Endothelial cell of umbilical vein (primary cell): Measurements from ENCODE around the gene TSEN15. TPM values are rescaled to one million over a fixed set of nuclear protein-coding genes. Genes with fewer than 3 reads are reported as not detected.

ENCODE experiments used
- BruUV-seq: library from RNA; stranded (reverse); fragments of 400-500 nt; replicated peaks from 2 replicates; lab custom pipeline; 2021; lab: Mats Ljungman, UMichigan
- CTCF ChIA-PET: fragments of 300-600, 350-600 bp; sonication (Branson Sonifier 250); formaldehyde crosslinking; loops from one replicate; lab custom pipeline; 2021; ENCODE audit warnings: antibody characterized with exemption, inconsistent platforms; lab: Charles Lee
- POLR2A ChIA-PET: fragments of 300-600, 350-600 bp; sonication (Branson Sonifier 250); formaldehyde crosslinking; loops from one replicate; lab custom pipeline; 2021; ENCODE audit warnings: antibody characterized with exemption, inconsistent platforms; lab: Charles Lee
- DNase-seq: peaks from one replicate; pipeline ENCODE4 v3.0.0-alpha.2; 2011; ENCODE audit warnings: low read depth, low spot score
- FAIRE-seq: peaks from 2 replicates; lab custom pipeline; 2011; peaks lifted over from hg19 to GRCh38; lab: Jason Lieb, UNC
- H2AFZ ChIP-seq: 2 replicates; pipeline ENCODE4 v1.6.0; 2012; ENCODE audit warnings: low read depth, low read length, control low read depth, inconsistent platforms
- H3K27ac ChIP-seq: 2 replicates; pipeline ENCODE4 v1.5.1; 2011; ENCODE audit warnings: low read depth, mild to moderate bottlenecking, control low read depth, low read length, moderate library complexity; ENCODE audit not compliant: insufficient read depth
- H3K27me3 ChIP-seq, 2 experiments: 2 replicates each; pipeline versions ENCODE4 v1.6.0 to v1.6.1; 2011; ENCODE audit warnings: low read length in 2 of 2, mixed read lengths in 1 of 2; ENCODE audit not compliant: control insufficient read depth in 2 of 2, insufficient read depth in 2 of 2
- H3K36me3 ChIP-seq, 2 experiments: 2 replicates in 1 of 2; 3 replicates in 1 of 2; pipeline ENCODE4 v1.5.1; 2011; ENCODE audit warnings: low read length in 2 of 2, mild to moderate bottlenecking in 1 of 2, moderate library complexity in 1 of 2; ENCODE audit not compliant: control insufficient read depth in 2 of 2, insufficient read depth in 2 of 2; ENCODE audit errors: extremely low read depth in 1 of 2
- H3K4me1 ChIP-seq: 3 replicates; pipeline ENCODE4 v1.5.1; 2011; ENCODE audit warnings: mild to moderate bottlenecking, low read length; ENCODE audit not compliant: control insufficient read depth, insufficient read depth; ENCODE audit errors: extremely low read depth
- H3K4me2 ChIP-seq: 2 replicates; pipeline ENCODE4 v1.6.1; 2011; ENCODE audit warnings: low read length, control low read depth, mixed read lengths; ENCODE audit not compliant: insufficient read depth
- H3K4me3 ChIP-seq, 3 experiments: fragments of 200-600 bp in 1 of 3; sonication (generic), shearing (Covaris generic) in 1 of 3; replicated peaks in 1 of 3; 2 replicates each; pipeline ENCODE4 v1.5.1; 2011 to 2016; ENCODE audit warnings: control low read depth in 3 of 3, low read length in 3 of 3, mild to moderate bottlenecking in 2 of 3, inconsistent platforms in 1 of 3, low read depth in 1 of 3, moderate library complexity in 1 of 3; ENCODE audit not compliant: insufficient read depth in 1 of 3
- H3K79me2 ChIP-seq: 2 replicates; pipeline ENCODE4 v1.6.0; 2012; ENCODE audit warnings: low read length, inconsistent platforms; ENCODE audit not compliant: control insufficient read depth, insufficient read depth
- H3K9ac ChIP-seq: replicated peaks from 2 replicates; pipeline ENCODE3; 2011; ENCODE audit warnings: low read length, control low read depth; ENCODE audit not compliant: insufficient read depth; ENCODE audit errors: extremely low read depth
- H3K9me1 ChIP-seq: replicated peaks from 3 replicates; pipeline ENCODE4 v1.6.0; 2011; ENCODE audit warnings: mild to moderate bottlenecking, low read length; ENCODE audit not compliant: control insufficient read depth, insufficient read depth; ENCODE audit errors: extremely low read depth
- H3K9me3 ChIP-seq: replicated peaks from 2 replicates; pipeline ENCODE4 v1.5.1; 2012; ENCODE audit warnings: low read length, inconsistent platforms; ENCODE audit not compliant: control insufficient read depth, insufficient read depth
- H4K20me1 ChIP-seq: replicated peaks from 2 replicates; pipeline ENCODE3; 2011; ENCODE audit warnings: mild to moderate bottlenecking, low read length; ENCODE audit not compliant: control insufficient read depth, insufficient read depth; ENCODE audit errors: extremely low read depth
- EZH2 ChIP-seq: IDR thresholded peaks from 2 replicates; pipeline ENCODE4 v1.6.1; 2012; ENCODE audit warnings: borderline replicate concordance, low read depth, mild to moderate bottlenecking, moderate library complexity, low read length, inconsistent platforms; ENCODE audit not compliant: severe bottlenecking
- GATA2 ChIP-seq: IDR thresholded peaks from 2 replicates; pipeline ENCODE4 v1.7.0; 2011; ENCODE audit warnings: low read depth, mild to moderate bottlenecking, moderate library complexity, mixed read lengths, low read length; ENCODE audit not compliant: insufficient read length, insufficient read depth
- JUN ChIP-seq: IDR thresholded peaks from 2 replicates; pipeline ENCODE4 v1.6.1; 2011; ENCODE audit warnings: borderline replicate concordance, low read depth; ENCODE audit not compliant: insufficient read length, insufficient read depth
- MYC ChIP-seq: IDR thresholded peaks from one replicate; pipeline ENCODE4 v1.6.1; 2011; ENCODE audit warnings: mild to moderate bottlenecking, low read depth, low read length
- POLR2A ChIP-seq: IDR thresholded peaks from 2 replicates; pipeline ENCODE4 v1.6.1; 2012; ENCODE audit warnings: low read depth, mild to moderate bottlenecking, control low read depth, low read length
- dilution Hi-C: fragments of 300-500 bp; cut with MboI; formaldehyde crosslinking; loops from one replicate; pipeline ENCODE4 v1.15.0; 2019; ENCODE audit warnings: low sequenced_read_pairs; ENCODE audit not compliant: extremely low pct_ligation_motif_present
- intact Hi-C: fragments of 100-400 bp; cut with micrococcal nuclease; formaldehyde crosslinking; loops from one replicate; pipeline ENCODE4 v1.10.0; 2022
- polyA plus RNA-seq, 4 experiments: library from polyadenylated mRNA; depleted of rRNA in 3 of 4; stranded (reverse) in 3 of 4; unstranded in 1 of 4; fragments of >200 nt; gene quantifications; 2 replicates each; pipeline versions ENCODE4 v1.2.1 to v1.2.3, GENCODE V29; 2011 to 2012; ENCODE audit warnings: missing spikeins in 1 of 4
- total RNA-seq: library from RNA; stranded (reverse); gene quantifications from 2 replicates; pipeline ENCODE4 v1.2.3, GENCODE V29; 2021
- TF ChIP-seq, protein P1 (sequence below), 2 donors: IDR thresholded peaks; 1 replicate in 1 of 2; 2 replicates in 1 of 2; pipeline ENCODE4 v1.5.1; 2011; ENCODE audit warnings: low read length in 2 of 2, mild to moderate bottlenecking in 2 of 2, moderate library complexity in 2 of 2, control low read depth in 1 of 2, inconsistent platforms in 1 of 2, low read depth in 1 of 2; ENCODE audit not compliant: insufficient read depth in 1 of 2; ENCODE audit errors: extremely low read depth in 1 of 2

Gene TSEN15
- total and polyA plus RNA-seq, 2 donors (not counting 3 experiments of a cell fraction or from before 2014, with no cell fraction given) = 20.6 to 25.8 TPM

DNA sequence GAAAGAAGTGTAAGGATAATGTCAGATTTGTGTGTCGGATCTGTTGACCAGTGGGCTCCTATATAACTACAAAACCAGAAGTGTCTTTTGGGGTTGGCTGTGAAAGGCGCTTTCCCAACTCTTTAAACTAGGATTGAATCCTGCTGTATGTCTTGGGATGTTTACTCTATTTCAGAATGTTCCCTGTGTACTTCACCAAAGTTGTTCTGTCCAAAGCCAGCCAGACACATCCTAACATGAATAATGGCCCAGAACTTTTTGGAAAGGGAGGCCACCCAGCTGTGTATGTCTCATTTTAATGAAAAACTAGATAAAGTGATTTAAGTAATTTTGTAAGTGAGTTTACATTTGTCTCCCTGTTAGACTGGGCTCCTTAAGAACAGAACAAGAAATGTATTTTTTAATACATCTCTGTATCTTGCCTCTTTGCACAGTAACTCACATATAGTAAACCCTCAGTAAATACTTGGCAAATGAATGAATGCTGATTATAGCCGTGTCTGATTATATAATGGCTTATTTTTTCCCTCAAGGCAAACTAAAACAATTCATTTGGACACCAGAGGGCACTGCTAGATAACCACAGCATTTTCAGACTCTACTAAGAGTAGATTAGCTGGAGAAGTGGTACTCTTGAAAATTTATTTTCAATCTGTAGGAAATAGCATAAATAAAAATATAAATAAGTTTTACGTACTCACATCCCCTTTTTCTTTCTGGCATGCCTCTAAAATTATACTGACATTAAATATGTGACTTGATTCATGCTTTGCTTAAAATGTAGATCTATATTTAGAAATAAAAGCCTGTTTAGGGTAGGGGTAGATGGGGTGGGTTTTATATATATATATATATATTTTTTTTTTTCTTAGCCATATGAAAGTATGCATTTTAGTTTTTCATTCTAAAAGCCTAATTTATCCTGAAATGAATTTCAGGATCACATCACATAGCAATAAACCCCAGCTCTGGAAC, 23.8 kb downstream of the TSEN15 start:
- Histone ChIP-seq H2AFZ (no peak overlapping the region), H3K9me1 (no peaks in the 10 kb centered on the region), H3K36me3 (peaks cover 0 to 3% of the 10 kb centered on the region in 2 experiments), H3K4me1 (no peaks in the 10 kb centered on the region), H3K79me2 (no peaks in the 10 kb centered on the region), H3K27ac (no peak overlapping the region), H3K4me3 (no peak overlapping the region), H3K27me3 (no peaks in the 10 kb centered on the region), H3K9ac (no peak overlapping the region), H3K4me2 (no peak overlapping the region), H4K20me1 (no peaks in the 10 kb centered on the region), H3K9me3 (no peaks in the 10 kb centered on the region)
- FAIRE-seq (no peak), DNase-seq (peak; percentile 75)
- POLR2A ChIA-PET = no interaction called here
- dilution Hi-C loops = no loop called here
- intact Hi-C loops = loop anchor here (1.0 to 10.0 kb wide), 8 partner anchors 77 to 616 kb away; partner anchors contain the start of gene C1orf21
- BruUV-seq = no TSS peak
- TF ChIP-seq, protein P1, sequence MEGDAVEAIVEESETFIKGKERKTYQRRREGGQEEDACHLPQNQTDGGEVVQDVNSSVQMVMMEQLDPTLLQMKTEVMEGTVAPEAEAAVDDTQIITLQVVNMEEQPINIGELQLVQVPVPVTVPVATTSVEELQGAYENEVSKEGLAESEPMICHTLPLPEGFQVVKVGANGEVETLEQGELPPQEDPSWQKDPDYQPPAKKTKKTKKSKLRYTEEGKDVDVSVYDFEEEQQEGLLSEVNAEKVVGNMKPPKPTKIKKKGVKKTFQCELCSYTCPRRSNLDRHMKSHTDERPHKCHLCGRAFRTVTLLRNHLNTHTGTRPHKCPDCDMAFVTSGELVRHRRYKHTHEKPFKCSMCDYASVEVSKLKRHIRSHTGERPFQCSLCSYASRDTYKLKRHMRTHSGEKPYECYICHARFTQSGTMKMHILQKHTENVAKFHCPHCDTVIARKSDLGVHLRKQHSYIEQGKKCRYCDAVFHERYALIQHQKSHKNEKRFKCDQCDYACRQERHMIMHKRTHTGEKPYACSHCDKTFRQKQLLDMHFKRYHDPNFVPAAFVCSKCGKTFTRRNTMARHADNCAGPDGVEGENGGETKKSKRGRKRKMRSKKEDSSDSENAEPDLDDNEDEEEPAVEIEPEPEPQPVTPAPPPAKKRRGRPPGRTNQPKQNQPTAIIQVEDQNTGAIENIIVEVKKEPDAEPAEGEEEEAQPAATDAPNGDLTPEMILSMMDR (IDR thresholded peaks at IDR 0.05; ENCODE audit: extremely low read depth in 1 of 2, insufficient read depth in 1 of 2, low read depth in 1 of 2, low read length in 2 of 2) = peak; percentile 40 to 44
- TF ChIP-seq JUN = no peak
- no peak for TF ChIP-seq POLR2A
- no peak for TF ChIP-seq MYC
- no peak for TF ChIP-seq GATA2
- TF ChIP-seq EZH2 = no peak
- CTCF ChIA-PET = interaction anchor here (0.6 to 4.3 kb wide), 19 partner anchors 11 to 616 kb away, joined by 3 to 143 read pairs (median 5); partner anchors contain the start of gene C1orf21
